Ishikawa (cell line): ENCODE measurements around the gene PKP4.

Experiments used
- CEBPB ChIP-seq: IDR thresholded peaks from 2 replicates; pipeline ENCODE4 v1.6.1; 2012
- CREB1 ChIP-seq: IDR thresholded peaks from 2 replicates; pipeline ENCODE4 v1.6.1; 2012; ENCODE audit warnings: low read depth
- EP300 ChIP-seq: IDR thresholded peaks from 2 replicates; pipeline ENCODE4 v1.6.1; 2012; ENCODE audit warnings: borderline replicate concordance
- FOXM1 ChIP-seq: IDR thresholded peaks from 2 replicates; pipeline ENCODE4 v1.6.1; 2012; ENCODE audit warnings: low read depth, borderline replicate concordance
- NFIC ChIP-seq: IDR thresholded peaks from 2 replicates; pipeline ENCODE4 v1.6.1; 2012
- RAD21 ChIP-seq: IDR thresholded peaks from 2 replicates; pipeline ENCODE4 v1.6.1; 2012; ENCODE audit warnings: low read depth
- TAF1 ChIP-seq: IDR thresholded peaks from 2 replicates; pipeline ENCODE4 v1.6.1; 2012; ENCODE audit warnings: low read depth, mild to moderate bottlenecking
- TCF12 ChIP-seq: IDR thresholded peaks from 2 replicates; pipeline ENCODE4 v1.6.1; 2012; ENCODE audit warnings: low read depth
- TEAD4 ChIP-seq: IDR thresholded peaks from 2 replicates; pipeline ENCODE4 v1.6.1; 2012
- YY1 ChIP-seq: IDR thresholded peaks from 2 replicates; pipeline ENCODE4 v1.6.1; 2012; ENCODE audit warnings: low read depth
- TF ChIP-seq, protein P1 (sequence below): IDR thresholded peaks from 2 replicates; pipeline ENCODE4 v1.6.1; 2012
- TF ChIP-seq, protein P2 (sequence below): IDR thresholded peaks from 2 replicates; pipeline ENCODE4 v1.6.1; 2012; ENCODE audit warnings: low read depth, mild to moderate bottlenecking
- TF ChIP-seq, protein P3 (sequence below): IDR thresholded peaks from 2 replicates; pipeline ENCODE4 v1.6.1; 2012

DNA sequence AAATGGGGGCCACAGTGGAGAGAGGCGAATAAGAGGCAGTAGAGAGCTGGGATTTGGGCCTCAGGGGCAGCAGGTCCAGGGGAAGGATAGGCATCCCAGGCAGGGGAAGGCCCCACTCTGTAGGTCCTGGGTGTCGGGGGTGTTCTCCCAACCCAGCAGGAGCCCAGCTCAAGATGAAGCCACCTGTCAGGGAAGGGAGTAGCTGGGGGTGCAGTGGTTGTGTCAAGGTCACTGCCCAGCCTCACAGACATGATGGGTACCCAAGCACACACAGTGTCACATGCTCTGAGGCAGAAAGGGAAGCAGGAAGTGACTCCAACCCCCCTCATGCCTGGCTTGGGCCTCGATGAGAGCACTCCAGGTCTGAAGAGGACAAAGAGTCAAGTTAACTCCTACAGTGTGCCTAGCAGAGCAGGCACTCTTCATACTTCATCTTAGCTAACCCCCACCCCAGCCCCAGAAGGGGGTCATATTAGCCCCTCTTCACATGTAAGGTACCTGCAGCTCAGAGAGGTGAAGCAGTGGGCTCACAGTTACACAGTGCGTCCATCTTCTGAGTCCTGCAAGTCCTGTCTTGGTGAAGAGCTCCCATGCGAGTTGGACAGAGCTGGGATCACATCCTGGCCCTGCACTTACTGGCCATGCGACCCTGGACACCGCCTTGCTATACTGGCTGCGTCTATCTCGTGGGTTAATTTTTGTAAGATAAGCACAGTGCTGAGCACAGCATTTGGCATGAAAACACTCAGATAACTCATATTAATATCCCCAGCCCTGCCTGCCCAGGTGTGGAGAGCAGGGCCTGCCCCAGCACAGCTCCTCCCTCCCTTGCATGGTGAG, 265.7 kb downstream of the PKP4 start:
- TF ChIP-seq RAD21 (no peak), NFIC (no peak), CEBPB (no peak), TEAD4 (no peak), YY1 (no peak), TAF1 (no peak), EP300 (no peak), FOXM1 (no peak), CREB1 (no peak), TCF12 (no peak)
- TF ChIP-seq, protein P1, sequence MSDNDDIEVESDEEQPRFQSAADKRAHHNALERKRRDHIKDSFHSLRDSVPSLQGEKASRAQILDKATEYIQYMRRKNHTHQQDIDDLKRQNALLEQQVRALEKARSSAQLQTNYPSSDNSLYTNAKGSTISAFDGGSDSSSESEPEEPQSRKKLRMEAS = no peak
- TF ChIP-seq, protein P2, sequence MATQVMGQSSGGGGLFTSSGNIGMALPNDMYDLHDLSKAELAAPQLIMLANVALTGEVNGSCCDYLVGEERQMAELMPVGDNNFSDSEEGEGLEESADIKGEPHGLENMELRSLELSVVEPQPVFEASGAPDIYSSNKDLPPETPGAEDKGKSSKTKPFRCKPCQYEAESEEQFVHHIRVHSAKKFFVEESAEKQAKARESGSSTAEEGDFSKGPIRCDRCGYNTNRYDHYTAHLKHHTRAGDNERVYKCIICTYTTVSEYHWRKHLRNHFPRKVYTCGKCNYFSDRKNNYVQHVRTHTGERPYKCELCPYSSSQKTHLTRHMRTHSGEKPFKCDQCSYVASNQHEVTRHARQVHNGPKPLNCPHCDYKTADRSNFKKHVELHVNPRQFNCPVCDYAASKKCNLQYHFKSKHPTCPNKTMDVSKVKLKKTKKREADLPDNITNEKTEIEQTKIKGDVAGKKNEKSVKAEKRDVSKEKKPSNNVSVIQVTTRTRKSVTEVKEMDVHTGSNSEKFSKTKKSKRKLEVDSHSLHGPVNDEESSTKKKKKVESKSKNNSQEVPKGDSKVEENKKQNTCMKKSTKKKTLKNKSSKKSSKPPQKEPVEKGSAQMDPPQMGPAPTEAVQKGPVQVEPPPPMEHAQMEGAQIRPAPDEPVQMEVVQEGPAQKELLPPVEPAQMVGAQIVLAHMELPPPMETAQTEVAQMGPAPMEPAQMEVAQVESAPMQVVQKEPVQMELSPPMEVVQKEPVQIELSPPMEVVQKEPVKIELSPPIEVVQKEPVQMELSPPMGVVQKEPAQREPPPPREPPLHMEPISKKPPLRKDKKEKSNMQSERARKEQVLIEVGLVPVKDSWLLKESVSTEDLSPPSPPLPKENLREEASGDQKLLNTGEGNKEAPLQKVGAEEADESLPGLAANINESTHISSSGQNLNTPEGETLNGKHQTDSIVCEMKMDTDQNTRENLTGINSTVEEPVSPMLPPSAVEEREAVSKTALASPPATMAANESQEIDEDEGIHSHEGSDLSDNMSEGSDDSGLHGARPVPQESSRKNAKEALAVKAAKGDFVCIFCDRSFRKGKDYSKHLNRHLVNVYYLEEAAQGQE = no peak
- TF ChIP-seq, protein P3, sequence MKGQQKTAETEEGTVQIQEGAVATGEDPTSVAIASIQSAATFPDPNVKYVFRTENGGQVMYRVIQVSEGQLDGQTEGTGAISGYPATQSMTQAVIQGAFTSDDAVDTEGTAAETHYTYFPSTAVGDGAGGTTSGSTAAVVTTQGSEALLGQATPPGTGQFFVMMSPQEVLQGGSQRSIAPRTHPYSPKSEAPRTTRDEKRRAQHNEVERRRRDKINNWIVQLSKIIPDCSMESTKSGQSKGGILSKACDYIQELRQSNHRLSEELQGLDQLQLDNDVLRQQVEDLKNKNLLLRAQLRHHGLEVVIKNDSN = no peak
